GM06990 (cell line): Measurements from ENCODE around the gene SORCS3.

Experiments used
- DNase-seq: peaks from one replicate; pipeline ENCODE4 v3.0.0-alpha.2; 2011; ENCODE audit not compliant: insufficient read length; ENCODE audit errors: extremely low read depth
- H3K27me3 ChIP-seq: replicated peaks from 2 replicates; pipeline ENCODE4 v1.6.0; 2011; ENCODE audit warnings: low read length; ENCODE audit not compliant: control insufficient read depth, insufficient read depth
- H3K36me3 ChIP-seq: 2 replicates; pipeline ENCODE4 v1.5.1; 2011; ENCODE audit warnings: low read length; ENCODE audit not compliant: control insufficient read depth, insufficient read depth
- H3K4me3 ChIP-seq: replicated peaks from 2 replicates; pipeline ENCODE4 v1.5.1; 2011; ENCODE audit warnings: low read depth, mild to moderate bottlenecking, control low read depth, low read length
- TF ChIP-seq, protein P1 (sequence below): IDR thresholded peaks from 2 replicates; pipeline ENCODE4 v1.5.1; 2011; ENCODE audit warnings: low read length, control low read depth, mild to moderate bottlenecking, inconsistent platforms; ENCODE audit not compliant: insufficient read depth, poor library complexity, severe bottlenecking

Gene SORCS3

DNA sequence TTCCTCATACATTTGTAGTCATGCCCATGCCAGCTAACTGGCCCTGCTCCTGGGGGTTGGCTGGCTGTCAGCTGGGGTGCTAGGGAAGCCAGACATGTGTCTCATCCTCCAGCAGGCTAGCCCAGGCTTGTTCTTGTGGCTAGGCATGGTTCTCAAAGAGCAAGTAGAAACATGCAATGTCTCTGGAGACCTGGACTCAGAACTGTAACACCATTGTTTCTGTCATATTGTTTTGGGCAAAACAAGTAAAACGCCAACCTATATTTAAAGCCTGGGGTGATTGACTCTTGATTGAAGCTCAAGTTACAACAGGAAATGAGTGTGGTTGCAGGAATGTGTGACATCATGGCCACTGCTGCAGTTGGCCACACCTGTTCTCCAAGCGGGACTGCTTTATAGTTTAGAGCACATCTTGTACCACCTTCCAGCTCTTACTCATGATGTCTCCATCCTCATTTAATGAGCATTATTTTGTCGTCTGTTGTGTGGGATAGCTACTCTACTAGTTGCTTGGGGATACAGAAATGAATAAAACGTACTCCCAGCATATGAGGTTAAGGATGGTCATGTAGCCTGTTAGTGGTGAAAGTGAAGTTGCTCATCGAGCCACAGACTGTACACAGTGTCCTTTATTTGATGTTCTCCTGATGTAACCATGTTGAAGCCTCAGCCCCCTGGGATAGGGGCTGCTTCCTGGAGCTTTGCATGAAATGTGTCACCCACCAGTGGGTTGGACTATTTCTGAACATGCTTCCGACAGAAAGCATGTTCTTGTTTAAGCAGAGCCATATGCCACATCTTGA is 168.4 kb downstream of the SORCS3 start:
- no peaks in the 10 kb centered on the region for H3K36me3 ChIP-seq
- H3K27me3 ChIP-seq, result no peaks in the 10 kb centered on the region
- DNase-seq, result peak; percentile 48
- TF ChIP-seq, protein P1, sequence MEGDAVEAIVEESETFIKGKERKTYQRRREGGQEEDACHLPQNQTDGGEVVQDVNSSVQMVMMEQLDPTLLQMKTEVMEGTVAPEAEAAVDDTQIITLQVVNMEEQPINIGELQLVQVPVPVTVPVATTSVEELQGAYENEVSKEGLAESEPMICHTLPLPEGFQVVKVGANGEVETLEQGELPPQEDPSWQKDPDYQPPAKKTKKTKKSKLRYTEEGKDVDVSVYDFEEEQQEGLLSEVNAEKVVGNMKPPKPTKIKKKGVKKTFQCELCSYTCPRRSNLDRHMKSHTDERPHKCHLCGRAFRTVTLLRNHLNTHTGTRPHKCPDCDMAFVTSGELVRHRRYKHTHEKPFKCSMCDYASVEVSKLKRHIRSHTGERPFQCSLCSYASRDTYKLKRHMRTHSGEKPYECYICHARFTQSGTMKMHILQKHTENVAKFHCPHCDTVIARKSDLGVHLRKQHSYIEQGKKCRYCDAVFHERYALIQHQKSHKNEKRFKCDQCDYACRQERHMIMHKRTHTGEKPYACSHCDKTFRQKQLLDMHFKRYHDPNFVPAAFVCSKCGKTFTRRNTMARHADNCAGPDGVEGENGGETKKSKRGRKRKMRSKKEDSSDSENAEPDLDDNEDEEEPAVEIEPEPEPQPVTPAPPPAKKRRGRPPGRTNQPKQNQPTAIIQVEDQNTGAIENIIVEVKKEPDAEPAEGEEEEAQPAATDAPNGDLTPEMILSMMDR, result no peak
- no peak overlapping the region for H3K4me3 ChIP-seq

DNA sequence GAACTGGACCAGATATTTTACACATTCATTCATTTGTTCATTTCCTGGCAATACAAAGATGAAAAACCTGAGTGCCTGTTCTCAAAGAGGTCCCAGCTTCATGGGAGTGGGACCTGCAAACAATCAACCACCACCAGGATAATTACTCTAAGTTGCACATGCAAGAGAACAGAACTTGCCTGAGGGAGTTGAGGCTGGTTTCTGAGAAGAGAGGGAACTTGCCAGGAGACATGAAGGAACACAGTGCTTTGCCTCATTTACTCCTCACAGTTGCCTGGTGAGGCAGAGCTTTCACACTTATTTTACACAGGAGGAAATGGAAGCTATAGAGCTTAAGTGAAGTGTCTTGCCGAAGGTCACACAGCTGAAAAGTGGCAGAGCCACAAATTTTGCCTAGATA is 170.1 kb downstream of the SORCS3 start:
- no peak for DNase-seq
- no peaks in the 10 kb centered on the region for H3K36me3 ChIP-seq
- TF ChIP-seq, protein P1, result no peak
- H3K27me3 ChIP-seq, result no peaks in the 10 kb centered on the region
- no peak overlapping the region for H3K4me3 ChIP-seq

DNA sequence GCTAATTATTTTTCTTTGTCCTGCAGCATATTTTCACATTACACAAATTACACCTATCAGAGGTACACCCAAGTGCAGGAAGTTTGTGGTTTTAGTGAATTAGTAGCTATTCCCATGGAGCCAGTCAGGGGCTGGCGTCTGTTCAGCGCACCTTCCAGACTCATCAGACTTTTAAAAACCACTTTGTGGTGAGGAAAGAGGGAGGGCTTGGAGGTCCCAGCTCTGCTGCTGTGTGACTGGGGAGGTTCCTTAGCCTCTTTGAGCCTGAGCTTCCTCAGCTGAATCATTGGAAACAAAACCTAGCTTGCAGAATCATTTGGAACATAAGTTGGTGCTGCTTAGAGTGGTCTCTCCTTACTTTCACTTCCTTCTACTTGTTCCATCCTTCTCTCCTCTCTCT is 175.4 kb downstream of the SORCS3 start:
- TF ChIP-seq, protein P1, result no peak
- H3K27me3 ChIP-seq, result no peaks in the 10 kb centered on the region
- DNase-seq, result no peak
- no peaks in the 10 kb centered on the region for H3K36me3 ChIP-seq
- H3K4me3 ChIP-seq, result no peak overlapping the region

DNA sequence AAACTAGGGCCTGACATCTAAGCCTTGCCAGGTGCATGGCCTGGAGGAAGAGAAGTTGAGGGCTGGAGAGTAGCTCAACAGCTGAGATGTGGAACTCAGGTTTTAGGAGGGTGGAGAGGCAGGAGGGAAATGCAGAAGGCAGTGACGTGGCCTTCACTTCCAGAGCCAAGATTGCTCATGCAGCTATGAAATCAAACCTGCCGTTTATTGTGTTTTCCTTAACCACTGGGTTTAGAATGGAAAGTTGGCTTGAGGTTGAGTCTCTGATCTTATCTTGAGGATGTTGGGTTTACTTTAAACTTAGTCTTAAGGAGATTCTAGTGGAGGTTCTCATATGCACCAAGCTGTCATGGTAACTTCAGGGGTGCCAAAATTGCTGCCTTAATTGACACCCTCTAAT is 178.6 kb downstream of the SORCS3 start:
- TF ChIP-seq, protein P1, result no peak
- no peaks in the 10 kb centered on the region for H3K36me3 ChIP-seq
- no peaks in the 10 kb centered on the region for H3K27me3 ChIP-seq
- DNase-seq, result no peak
- H3K4me3 ChIP-seq, result no peak overlapping the region

DNA sequence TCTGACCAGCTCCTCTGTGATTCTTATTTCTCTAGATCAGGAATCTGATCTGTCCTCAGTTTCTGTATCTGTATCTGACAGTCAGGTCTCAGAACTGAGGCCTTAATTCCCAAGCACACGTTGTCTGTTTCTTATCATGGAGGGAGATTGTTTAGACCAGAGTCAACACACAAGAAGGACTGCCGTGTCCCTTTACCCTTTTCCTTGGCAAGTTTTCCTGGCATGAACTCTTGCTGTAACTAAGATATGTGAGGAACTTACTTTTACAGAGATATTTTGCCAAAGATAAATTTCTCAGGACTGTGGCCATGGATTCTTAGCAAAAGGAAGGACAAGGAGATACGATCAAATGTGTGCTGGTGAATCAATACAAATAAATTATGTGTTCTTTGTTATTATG is 181.0 kb downstream of the SORCS3 start:
- no peaks in the 10 kb centered on the region for H3K27me3 ChIP-seq
- no peak overlapping the region for H3K4me3 ChIP-seq
- no peaks in the 10 kb centered on the region for H3K36me3 ChIP-seq
- TF ChIP-seq, protein P1, result no peak
- no peak for DNase-seq
